HG02870 (cell line): ENCODE data around the gene FAM170A.

Source experiments
- ATAC-seq: cut with Tn5 transposase; IDR thresholded peaks from one replicate; pipeline ENCODE4 v1.9.1; 2021; ENCODE audit warnings: mild to moderate bottlenecking, moderate library complexity; ENCODE audit not compliant: unreplicated experiment

The FAM170A gene

GRCh38 chr5:119629339-119629738 is at the start of gene FAM170A:
Gene FAM170A, plus strand, starts transcription at chr5:119629558. Its CDS starts 211 bp downstream, at chr5:119629769.
- ATAC-seq = no peak

- ATAC-seq = no peak
Measured at GRCh38 chr5:119582987-119583386, 46.4 kb upstream of the FAM170A start.

GRCh38 chr5:119583684-119584083 is 45.7 kb upstream of the FAM170A start:
- ATAC-seq = peak; percentile 39

- no peak for ATAC-seq
Measured at GRCh38 chr5:119596046-119596445, 33.3 kb upstream of the FAM170A start.

GRCh38 chr5:119597728-119598298 is 31.5 kb upstream of the FAM170A start:
- no peak for ATAC-seq

- no peak for ATAC-seq
Measured at GRCh38 chr5:119613937-119614336, 15.4 kb upstream of the FAM170A start.

GRCh38 chr5:119614838-119615237 is 14.5 kb upstream of the FAM170A start:
- no peak for ATAC-seq

- ATAC-seq = no peak
Measured at GRCh38 chr5:119626086-119626485, 3.3 kb upstream of the FAM170A start.

GRCh38 chr5:119630752-119631440 is 1.5 kb downstream of the FAM170A start:
- no peak for ATAC-seq

GRCh38 chr5:119631660-119632059 is 2.3 kb downstream of the FAM170A start:
- peak; percentile 72 for ATAC-seq

- ATAC-seq = no peak
Measured at GRCh38 chr5:119651486-119651885, 22.1 kb downstream of the FAM170A start.

- ATAC-seq = no peak
Measured at GRCh38 chr5:119655061-119655460, 25.7 kb downstream of the FAM170A start.

- ATAC-seq = no peak
Measured at GRCh38 chr5:119656023-119656422, 26.7 kb downstream of the FAM170A start.

GRCh38 chr5:119666542-119666941 is 37.2 kb downstream of the FAM170A start:
- no peak for ATAC-seq

- ATAC-seq = no peak
Measured at GRCh38 chr5:119678351-119679028, 49.1 kb downstream of the FAM170A start.

- no peak for ATAC-seq
Measured at GRCh38 chr5:119680080-119680479, 50.7 kb downstream of the FAM170A start.

GRCh38 chr5:119681734-119682133 is 52.4 kb downstream of the FAM170A start:
- ATAC-seq = no peak

GRCh38 chr5:119682372-119682771 is 53.0 kb downstream of the FAM170A start:
- no peak for ATAC-seq
